CD1c-positive myeloid dendritic cell (primary cell): ENCODE data around the gene C1orf174.

Experiments used
- DNase-seq: peaks from one replicate; pipeline ENCODE4 v3.0.0-alpha.2; 2016; ENCODE audit errors: extremely low spot score

Gene C1orf174

DNA sequence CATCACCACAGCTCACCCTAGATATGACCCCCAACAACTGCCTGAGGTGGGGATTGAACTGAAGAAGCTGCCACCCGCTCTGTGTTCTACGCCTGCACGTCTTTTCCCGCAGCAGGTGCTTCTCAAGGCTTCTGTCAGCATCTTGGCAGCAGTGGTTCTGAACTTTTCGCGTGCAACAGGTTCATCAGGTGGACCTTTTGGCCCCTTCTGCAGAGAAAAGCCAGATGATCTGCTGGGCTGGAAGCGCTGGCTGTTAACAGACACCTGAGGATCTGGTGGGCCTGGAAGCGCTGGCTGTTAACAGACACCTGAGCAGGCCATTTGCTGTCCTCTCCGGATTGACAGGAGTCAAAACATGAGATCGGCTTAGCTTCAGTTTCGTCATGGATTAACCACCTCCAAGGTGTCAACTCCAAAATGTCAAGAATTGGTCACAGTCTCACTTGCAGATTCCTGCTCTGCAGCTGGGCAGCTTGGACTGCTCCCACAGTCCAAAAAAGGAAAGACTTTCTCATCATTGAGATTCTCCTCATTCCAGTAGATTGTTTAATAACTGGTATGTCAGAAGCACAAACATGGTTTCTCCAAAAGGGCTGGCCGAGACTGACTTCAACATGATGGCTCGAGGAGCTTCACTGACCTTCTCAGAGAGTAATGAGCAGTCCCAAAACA is 4.7 kb downstream of the C1orf174 start:
- DNase-seq = no peak

DNA sequence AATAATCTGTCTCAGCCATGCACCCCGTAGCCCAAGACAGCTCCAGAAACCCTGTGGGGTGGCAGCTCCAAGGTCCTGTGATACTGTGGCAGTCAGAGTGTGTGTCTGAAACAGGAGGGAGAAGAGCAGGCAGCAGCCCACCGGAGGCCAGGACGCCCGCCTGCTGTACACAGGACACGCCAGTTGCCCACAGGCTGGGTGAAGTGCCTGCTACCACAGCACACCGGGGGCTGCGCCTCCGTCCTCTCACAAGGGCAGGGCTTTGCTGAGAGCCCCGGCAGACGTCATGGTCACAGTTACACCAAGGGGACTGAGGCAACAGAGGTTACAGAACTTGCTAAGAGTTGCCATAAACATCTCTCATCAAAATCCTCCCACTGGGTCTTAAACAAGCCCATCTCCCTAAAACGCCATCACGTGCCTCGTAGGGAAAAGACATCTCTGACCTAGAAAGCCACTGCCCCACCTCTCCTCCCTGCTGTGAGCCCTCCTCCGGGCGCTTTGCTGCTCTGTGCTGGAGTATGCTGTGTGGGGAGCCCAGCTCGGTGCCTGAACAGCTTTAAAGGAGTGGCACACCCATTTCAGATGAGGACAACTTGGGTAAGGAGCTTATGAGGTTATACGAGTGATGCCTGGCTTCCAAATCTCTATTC is 5.3 kb downstream of the C1orf174 start:
- no peak for DNase-seq

DNA sequence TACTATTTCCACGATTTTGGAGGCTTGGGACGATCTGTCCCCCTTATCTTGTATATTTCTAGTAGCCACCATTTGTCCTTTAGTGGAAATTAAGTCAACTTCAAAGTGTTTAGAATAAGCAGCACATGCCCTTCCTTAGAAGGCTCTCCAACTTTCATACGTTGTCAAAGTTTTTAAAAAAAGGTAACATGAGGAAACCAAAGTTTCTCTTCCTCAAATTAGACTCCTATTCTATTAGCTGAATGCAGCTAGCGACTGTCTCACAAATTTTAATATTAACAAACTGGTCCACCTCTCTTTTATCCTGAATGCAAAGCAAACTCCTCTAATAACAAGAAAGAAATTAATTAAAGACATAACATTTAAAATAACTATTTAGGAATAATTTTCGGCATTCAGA is 6.9 kb downstream of the C1orf174 start:
- DNase-seq = peak; percentile 26

DNA sequence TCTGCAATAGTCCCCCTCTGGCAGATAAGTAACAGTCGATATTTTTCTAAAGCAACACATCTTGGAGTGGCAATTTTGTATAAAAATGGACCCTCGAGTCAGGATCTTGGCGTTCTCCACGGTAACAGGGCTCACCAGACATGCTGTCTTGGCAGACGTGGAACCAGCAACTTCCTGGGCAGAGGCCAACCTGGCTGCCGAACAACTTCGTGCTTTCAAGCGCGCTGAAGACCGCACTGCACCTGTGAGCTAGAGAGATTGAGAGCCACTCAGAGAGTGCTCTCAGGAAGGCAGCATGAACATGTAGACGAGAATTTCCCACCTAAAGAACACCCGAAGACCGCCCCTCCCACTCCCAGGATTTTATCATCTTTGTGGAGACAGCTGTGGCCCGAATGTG is 7.3 kb downstream of the C1orf174 start:
- no peak for DNase-seq

DNA sequence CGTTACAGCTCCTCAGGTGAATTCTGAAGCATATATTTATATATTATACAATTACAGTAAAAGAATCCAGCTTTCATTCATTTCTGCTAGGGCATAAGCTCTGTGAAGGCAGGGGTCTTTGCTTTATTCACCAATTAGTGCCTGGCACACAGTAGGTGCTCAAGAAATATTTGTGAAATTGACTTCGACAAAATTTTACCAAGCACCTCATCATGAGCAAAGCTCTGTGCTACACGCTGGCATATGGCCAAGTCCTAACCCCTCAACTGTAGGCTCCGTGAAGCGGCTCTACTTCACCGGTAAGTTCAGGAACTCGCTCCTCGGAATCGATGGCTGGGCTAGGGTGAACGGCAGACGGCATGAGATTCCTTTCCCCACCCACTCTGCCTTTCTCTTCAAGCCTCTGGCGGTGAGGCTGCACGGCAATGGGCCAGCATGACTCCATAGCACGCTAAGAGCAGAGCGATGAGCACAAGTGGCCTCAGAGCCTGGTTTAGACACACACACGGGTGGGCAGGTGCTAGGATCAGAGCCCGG is 8.7 kb downstream of the C1orf174 start:
- DNase-seq = no peak

DNA sequence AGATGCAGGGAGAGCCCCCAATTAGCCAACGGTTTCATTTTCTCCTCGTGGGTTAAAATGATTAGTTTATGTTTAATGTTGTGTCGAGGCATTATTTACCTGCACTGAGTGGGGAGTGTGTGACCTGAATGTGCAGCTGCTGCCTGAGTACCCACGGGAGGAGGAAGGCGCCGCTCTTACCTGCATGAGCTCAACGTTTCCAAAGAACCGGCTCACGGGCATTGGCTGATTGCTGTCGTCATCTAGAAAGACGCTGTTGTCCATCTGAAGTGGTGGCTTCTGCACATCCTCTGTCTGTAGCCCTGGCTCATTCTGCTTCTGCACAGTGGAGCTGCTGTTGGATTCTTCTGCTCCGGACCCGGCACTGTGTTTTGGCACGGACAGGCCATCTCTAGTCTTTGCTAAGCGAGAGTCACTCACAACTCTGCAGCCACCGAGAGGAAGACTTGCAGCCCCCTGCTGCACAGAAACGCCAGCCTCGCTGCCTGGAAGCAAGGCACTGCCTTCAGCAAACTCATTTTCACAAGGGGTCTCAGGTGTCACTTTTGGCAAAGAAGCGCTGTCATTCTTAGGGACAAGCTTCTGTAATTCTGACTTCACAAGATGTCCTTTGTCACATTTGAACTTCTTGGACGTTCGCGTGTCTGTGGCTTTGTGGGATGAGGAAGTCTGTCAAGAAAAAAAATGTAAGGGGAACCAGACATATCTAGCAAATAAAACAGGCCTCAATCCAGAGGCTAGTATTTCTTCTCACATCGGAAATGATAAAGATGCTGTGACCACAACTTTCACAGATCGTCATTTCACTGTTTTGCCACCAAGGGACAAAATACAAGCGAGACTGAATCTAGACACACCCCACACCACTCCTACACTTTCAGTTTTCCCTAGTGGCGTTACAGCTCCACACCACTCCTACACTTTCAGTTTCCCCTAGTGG is 9.4 kb downstream of the C1orf174 start:
- DNase-seq = peak; percentile 83

DNA sequence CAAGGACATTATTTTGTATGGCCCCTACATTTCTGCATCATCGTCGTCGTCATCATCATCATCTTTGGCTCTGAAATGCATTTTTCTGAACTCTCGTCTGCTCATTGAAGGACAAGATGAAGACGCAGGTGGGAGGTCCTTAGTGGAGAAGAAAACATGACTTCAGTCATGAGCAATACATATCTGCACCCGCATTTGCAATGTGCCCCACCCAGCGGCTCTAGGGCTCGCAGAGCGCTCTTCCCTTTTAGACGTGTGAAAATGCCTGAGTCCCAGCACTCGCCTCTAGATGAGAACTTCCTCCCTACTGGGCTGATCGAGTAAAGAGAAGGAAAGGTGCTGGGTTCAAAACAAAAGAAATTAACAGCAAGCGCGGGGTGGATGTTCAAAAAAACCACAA is 10.1 kb downstream of the C1orf174 start:
- peak; percentile 32 for DNase-seq

DNA sequence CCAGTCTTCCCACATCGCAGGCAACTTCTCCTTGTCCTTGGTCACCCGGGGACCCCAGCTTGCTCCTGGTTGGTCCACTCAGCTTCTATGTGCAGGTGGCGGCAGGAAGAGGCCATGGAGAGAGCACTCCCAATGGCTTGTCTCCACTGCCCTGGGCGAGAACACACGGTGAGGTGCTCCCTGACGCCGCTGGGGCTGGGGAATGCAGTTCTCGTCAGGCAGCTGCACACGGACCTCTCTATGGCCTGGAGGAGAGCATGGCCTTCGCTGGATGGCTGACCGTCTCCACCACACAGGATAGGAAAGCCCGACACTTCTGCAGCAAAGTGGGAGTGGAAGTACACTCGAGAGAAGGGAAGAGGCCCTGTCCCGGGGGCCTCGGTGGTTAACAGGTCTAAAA is 11.8 kb downstream of the C1orf174 start:
- DNase-seq = no peak

DNA sequence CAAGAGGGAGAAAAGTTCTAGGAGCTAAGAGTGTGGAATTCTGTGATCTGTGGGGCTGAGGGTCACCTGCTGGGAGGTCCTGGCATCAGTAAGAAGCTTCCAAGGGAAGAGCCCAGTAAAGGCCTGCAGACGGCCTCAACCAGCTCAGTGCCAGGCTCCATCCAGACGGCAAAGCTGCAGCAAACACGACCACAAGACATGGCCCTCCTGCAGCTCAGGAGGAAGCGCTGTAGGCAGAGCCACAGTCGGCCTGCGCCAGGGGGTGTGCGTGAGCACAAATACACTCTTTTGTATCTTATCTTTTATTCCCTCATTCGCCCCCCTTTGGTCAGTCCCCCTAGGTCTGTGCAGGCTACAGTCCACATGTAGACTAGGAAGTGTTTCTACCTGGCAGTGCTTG is 13.4 kb downstream of the C1orf174 start:
- no peak for DNase-seq

DNA sequence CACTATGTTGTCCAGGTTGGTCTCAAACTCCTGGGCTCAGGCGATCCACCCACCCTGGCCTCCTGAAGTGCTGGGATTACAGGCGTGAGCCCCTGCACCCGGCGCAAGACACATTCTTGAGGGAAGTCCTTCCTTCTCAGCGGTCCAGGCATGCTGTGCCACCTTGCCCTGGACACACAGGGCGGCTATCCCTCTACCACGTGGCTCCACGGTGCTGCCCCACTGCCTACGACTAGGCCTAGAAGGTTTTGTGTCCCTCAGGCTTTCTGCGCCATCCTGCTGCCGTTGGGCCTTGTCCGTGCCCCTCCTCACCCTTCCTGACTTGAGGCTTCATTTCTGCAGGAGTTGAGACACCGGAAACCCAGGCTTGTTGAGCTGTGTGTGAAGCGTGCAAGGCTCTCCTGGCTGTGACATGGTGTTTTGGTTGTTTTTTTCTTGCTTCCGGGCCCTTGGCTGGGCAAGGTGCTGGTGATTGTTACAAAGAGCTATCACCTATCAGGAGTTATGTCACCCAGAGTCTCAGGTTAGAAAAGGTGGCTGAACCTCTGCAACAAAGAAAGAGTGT is 13.9 kb downstream of the C1orf174 start:
- no peak for DNase-seq

DNA sequence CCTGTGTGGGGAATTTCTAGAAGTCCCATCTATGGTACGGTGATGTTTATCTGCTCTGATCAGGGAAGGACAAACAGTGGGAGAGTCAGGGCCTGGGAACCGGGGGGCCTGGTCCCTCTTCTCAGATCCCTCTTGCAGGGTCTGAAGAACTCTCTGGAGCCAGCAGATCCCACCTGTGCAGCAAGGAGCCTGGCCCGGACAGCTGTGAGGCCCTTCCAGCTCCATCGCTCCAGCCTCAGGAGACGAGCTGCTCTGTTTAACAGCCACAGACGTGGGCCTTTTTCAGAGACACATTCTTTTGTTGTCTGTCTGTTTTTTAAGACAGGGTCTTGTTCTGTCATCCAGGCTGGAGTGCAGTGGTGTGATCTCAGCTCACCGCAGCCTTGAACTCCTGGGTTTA is 14.5 kb downstream of the C1orf174 start:
- no peak for DNase-seq

DNA sequence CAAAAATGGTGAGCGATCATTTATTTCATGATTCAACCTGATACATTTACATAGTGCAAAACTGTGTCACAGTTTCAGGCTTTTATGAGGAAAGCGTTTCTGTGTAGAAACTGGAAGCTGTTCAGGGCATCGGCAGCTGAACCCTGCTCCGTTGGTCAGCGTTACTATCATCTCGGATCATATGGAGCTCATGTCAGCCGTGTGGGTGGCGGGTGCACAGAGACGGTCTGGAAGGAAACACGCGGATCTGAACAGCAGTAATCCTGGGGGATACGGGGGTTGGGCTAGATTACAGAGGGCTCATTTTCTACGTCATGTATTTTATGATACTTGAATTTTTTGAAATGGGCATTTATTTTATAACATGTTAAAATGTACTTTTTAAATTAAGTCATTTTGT is 15.1 kb downstream of the C1orf174 start:
- DNase-seq = no peak

DNA sequence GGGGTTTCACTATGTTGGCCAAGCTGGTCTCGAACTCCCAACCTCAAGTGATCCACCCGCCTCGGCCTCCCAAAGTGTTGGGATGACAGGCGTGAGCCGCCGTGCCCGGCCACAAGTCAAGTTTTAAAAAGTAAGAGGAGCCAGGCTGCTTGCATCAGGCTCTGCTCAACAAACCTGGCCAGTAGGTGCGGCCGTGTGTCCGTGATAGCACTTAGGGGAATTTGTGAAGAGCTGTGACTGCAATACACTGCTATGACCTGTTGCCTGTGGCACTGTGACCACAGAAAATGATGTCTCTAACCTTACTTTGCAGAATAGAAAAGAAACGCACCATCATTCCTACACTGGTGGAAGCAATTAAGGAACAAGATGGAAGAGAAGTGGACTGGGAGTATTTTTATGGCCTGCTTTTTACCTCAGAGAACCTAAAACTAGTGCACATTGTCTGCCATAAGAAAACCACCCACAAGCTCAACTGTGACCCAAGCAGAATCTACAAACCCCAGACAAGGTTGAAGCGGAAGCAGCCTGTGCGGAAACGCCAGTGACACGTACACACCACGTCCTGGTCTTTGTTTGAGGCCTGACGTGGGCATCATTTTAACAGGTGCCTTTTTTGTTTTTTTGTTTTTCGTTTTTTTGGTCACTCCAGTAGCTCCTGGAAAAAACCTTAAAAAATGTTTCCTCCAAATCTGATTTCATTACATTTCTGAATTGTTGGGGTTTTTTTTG is 16.7 kb downstream of the C1orf174 start:
- no peak for DNase-seq

DNA sequence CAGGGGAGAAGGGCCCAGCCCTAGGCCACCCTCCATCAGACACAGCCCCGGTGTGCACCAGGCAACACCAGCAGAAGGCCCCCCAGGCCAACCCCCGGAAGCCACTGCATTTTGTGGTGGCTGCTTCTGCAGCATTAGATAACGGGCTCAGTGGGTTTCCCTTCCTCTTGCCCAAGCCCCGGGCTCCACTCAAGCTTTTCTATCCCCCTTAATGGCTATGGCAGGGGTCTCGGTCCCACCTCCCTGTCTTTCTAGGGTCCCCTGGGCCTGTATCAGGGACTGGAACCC is 18.9 kb downstream of the C1orf174 start:
- no peak for DNase-seq

DNA sequence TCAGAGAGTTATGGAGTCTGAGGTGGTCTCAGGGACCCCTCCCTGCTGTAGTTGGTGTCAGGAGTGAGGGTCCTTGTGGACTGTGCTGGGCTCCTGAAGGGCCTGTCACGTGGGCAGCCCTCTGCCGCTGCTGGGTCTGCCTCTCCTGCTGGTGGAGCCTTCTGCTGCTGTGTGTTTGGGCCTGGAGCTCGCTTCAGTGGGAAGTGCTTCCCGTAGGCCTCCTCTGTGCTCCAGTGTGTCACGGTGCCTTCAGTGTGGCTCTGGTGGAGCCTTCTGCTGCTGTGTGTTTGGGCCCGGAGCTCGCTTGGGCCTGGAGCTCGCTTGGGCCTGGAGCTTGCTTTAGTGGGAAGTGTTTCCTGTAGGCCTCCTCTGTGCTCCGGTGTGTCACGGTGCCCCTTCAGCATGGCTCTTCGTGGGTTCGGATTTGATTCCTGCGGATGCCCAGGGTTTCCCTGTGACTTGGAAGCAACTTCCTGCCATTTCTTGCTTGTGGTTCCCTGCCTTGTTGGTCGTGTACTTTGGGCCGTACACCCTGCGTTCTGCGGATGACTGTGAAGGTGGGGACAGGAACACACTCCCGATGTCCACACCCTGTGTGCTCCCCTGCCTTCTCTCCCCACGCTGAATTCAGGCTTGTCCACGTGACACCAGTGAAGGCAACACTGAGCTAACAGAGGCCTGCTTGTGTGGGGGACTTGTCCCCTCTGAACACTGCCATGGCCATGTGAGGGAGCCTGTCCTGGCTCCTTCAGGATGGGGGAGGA is 19.5 kb downstream of the C1orf174 start:
- no peak for DNase-seq

DNA sequence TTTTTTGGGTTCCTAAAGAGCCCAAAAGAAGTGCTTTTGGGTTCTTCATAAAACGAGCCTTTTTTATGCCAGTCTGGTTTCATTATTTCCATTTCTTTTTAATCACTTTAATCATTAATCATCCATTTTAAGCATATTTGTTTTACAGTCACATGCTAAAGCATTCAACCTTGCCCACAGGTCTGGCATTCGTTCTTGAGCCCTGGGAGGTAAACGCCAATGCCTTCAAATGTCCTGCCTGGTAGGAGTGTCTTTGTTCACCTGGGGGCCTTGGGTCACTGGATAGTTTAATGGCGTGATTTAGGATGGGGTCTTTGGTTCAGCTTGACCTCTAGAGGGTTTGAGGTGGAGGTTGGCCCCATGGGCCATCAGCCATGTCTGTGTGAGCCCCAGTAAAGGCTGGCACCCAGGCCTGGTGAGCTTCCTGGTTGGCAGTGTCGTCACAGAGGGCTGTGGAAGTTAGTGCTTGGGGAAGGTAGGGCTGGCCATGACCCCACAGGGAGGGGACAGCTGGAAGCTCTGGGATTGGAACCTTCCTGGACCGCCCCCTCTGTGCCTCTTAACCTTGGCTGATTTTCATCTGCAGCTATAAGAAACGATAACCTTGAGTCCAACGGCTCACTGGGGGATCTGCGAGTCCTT is 20.2 kb downstream of the C1orf174 start:
- no peak for DNase-seq

DNA sequence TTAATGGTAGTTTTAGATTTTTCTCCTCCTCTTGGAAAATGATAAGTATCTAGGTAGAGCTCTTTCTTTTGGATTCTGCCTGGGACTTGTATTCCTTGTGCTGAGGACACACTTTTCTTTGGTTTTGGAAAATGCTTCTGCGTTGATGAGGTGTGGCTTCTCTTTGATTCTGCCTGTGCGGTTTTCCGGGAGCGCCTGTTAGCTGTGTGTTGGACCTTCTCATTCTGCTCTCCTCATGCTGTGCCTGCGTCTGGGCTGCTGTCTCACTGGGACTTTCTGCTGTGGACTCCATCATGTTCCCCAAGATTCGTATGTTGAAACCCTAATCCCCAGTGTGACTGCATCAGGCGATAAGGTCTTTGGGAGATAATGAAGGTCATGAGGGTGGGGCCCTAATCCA is 21.0 kb downstream of the C1orf174 start:
- DNase-seq = no peak

DNA sequence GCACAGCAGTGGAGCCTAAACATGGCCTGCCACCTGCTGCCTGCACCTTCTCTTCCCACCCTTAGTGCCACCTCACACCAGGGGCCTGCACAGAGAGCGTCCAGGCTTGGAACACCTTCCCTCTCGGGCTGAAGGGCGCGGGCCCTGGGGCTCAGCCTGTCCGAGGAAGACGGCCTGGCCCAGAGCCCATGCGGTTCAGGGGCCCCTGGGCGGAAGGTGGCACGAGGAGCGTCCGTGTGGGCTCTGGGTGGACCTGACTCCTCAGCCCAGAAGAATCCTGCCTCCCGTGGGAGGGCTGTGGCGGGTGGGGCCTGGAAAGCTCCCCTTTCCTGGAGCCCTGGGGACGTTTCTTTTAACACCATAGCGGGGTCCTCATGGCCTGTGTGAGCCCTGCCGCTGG is 23.4 kb downstream of the C1orf174 start:
- DNase-seq = no peak

DNA sequence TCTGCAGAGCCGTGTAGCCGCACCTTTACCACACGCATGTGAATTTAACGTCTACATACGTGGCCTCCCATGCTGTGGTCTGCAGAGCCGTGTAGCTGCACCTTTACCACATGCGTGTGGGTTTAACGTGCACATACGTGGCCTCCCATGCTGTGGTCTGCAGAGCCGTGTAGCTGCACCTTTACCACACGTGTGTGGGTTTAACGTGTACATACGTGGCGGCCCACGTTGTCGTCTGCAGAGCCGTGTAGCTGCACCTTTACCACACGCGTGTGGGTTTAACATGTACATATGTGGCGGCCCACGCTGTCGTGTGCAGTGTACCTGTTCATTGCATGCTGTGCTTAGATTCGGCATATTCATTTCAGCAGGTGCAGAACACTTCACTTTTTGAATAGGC is 25.3 kb downstream of the C1orf174 start:
- DNase-seq = no peak

DNA sequence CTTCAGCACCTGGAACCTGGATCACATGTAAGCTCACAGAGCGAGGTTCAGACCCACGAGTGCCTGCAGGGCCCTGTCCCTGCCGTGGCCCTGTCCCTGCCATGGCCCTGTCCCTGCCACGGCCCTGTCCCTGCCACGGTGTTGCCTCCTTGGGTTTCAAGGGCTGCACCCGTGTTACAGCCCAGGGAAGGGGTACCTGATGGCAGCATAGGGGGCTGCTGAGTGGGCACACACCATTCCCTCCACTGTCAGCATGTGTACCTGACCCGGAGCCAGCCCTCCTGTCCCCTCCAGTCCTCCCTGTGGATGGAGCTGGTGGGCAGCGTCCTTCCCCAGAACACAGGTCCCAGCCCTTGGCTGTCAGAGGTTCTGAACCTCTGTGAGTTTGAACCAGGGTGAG is 27.5 kb downstream of the C1orf174 start:
- DNase-seq = no peak

DNA sequence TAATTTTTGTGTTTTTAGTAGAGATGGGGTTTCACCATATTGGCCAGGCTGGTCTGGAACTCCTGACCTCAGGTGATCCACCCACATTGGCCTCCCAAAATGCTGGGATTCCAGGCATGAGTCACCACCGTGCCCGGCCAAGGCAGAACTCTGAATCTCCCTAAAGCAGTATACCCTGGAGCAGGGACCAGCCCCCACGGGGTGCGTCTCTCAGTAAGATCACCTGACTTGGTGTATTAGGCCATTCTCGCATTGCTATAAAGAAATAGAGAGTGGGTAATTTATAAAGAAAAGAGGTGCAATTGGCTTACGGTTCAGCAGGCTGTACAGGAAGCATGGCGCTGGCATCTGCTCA is 28.6 kb downstream of the C1orf174 start:
- no peak for DNase-seq
